ENCODE results near the gene SMIM44.

SMIM44 gene

DNA sequence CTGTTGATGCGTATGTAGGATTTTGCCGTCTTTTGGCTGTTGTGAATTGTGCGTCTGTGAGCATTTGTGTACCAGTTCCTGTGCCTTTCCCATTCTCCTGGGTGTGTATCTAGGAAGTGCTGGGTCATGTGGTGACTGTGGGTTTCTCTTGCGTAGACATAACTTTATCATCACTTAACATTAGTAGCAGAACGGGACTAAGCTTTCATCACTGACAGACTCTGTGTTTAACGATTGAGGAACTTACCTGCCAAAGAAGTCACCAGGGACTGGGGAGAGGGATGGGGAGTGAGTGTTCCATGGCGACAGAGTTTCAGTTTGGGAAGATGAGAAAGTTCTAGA lies 37.8 kb upstream of the SMIM44 start:
- Histone ChIP-seq H2AFZ (no peak overlapping the region), H3K4me2 (ENCODE audit: low read length) (no peak overlapping the region), H3K79me2 (peaks cover 57% of the 10 kb centered on the region), H3K9me3 (ENCODE audit: control insufficient read depth, low read length) (no peaks in the 10 kb centered on the region), H3K36me3 (ENCODE audit: control insufficient read depth, insufficient read depth, low read length) (no peaks in the 10 kb centered on the region), H3K4me1 (peaks cover 7% of the 10 kb centered on the region), H3K27me3 (ENCODE audit: control insufficient read depth, insufficient read depth, low read length) (no peaks in the 10 kb centered on the region), H3K9ac (no peak overlapping the region), H3K4me3 (ENCODE audit: low read depth, low read length) (no peak overlapping the region), H3K27ac (no peak overlapping the region)
- TF ChIP-seq, protein P1, sequence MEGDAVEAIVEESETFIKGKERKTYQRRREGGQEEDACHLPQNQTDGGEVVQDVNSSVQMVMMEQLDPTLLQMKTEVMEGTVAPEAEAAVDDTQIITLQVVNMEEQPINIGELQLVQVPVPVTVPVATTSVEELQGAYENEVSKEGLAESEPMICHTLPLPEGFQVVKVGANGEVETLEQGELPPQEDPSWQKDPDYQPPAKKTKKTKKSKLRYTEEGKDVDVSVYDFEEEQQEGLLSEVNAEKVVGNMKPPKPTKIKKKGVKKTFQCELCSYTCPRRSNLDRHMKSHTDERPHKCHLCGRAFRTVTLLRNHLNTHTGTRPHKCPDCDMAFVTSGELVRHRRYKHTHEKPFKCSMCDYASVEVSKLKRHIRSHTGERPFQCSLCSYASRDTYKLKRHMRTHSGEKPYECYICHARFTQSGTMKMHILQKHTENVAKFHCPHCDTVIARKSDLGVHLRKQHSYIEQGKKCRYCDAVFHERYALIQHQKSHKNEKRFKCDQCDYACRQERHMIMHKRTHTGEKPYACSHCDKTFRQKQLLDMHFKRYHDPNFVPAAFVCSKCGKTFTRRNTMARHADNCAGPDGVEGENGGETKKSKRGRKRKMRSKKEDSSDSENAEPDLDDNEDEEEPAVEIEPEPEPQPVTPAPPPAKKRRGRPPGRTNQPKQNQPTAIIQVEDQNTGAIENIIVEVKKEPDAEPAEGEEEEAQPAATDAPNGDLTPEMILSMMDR (IDR thresholded peaks at IDR 0.05): no peak

DNA sequence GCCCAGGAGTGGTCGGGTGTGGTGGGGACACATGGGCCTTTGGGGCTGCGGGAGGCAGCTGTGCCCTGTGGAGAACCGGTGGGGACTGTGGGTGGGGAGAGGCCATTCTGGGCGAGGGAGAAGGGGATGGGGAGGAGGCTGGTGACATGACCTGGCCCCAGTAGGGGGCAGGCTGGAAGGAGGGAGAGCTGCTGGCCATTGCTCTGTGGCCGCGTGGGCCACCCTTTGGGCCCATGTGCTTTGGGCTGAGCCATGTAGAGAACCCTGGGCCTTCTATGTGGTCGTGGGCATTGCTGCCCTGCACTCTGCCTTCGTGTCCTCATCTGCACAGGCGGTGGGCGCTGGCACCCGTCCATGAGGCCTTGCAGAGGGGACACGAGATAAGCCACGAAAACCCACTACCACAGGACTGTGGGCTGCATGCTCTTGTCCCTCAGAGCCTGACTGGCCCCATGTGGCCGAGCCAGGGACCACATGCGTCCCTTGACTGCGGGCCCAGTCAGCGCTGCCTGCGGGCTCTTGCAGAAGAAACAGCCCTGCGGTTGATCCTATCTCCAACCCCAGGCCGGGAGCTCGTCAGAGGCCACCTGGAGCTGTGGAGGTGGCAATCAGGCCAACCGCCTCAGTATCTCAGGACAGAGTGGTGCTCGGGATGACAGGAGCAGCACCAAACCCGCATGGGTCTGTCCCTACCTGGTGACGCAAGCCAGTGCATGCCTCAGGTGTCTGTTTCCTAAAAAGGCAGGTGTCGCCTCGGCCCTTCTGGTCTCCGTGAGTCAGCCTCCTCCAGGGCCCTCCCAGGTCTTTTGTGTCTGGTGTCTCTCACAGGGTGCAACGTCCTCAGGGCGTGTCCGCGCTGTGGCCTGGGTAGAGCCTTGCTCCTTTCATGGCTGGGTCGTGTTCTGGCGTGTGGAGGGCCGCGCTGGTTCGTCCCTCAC lies 37.2 kb upstream of the SMIM44 start:
- no peak overlapping the region for H2AFZ ChIP-seq
- TF ChIP-seq, protein P1 (IDR thresholded peaks at IDR 0.05): no peak
- H3K79me2 ChIP-seq: peaks cover 61% of the 10 kb centered on the region
- H3K36me3 ChIP-seq (ENCODE audit: control insufficient read depth, insufficient read depth, low read length): no peaks in the 10 kb centered on the region
- no peaks in the 10 kb centered on the region for H3K9me3 ChIP-seq (ENCODE audit: control insufficient read depth, low read length)
- no peak overlapping the region for H3K27ac ChIP-seq
- H3K4me2 ChIP-seq (ENCODE audit: low read length): no peak overlapping the region
- peaks cover 7% of the 10 kb centered on the region for H3K4me1 ChIP-seq
- H3K27me3 ChIP-seq (ENCODE audit: control insufficient read depth, insufficient read depth, low read length): no peaks in the 10 kb centered on the region
- no peak overlapping the region for H3K4me3 ChIP-seq (ENCODE audit: low read depth, low read length)
- no peak overlapping the region for H3K9ac ChIP-seq

DNA sequence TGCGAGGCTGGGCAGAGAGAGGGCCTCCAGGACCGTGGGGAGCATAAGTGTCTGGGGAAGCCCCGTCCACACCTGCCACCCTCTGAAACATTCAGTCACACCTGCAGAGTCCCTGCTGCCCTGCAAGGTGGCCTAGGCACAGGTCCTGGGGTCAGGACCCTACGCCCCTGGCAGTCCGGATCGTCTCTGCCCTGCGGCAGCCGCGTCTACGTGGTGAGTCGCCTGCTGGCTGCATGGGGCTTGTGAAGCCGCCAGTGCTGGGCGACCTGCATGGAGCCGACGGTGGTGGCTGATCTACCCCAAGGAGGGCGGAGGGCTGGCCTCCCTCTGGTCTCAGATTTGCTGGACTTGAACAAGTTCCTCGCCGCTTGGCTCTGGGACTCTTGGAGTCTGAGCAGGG lies 35.9 kb upstream of the SMIM44 start:
- Histone ChIP-seq H3K79me2 (peaks cover 70% of the 10 kb centered on the region), H3K4me2 (ENCODE audit: low read length) (no peak overlapping the region), H3K9me3 (ENCODE audit: control insufficient read depth, low read length) (no peaks in the 10 kb centered on the region), H2AFZ (no peak overlapping the region), H3K4me1 (peaks cover 7% of the 10 kb centered on the region), H3K27me3 (ENCODE audit: control insufficient read depth, insufficient read depth, low read length) (no peaks in the 10 kb centered on the region), H3K9ac (no peak overlapping the region), H3K27ac (no peak overlapping the region), H3K4me3 (ENCODE audit: low read depth, low read length) (no peak overlapping the region), H3K36me3 (ENCODE audit: control insufficient read depth, insufficient read depth, low read length) (no peaks in the 10 kb centered on the region)
- TF ChIP-seq, protein P1 (IDR thresholded peaks at IDR 0.05): no peak

DNA sequence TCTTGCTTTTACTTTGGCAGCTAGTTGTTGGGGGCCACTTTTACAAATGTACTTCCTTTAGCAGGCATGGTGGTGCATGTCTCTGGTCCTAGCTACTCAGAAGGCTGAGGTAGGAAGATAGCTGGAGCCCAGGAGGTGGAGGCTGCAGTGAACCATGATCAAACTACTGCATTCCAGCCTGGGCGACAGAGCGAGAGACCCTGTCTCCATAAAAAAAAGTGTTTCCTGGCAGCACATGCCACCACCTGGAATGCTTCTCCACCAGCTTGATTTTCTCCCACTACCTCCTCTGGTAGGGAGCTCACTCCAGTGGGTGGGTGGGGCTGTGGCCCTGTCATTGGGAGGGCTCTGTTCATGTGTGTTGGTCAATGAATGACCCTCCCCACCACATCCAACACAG lies 35.4 kb upstream of the SMIM44 start:
- no peaks in the 10 kb centered on the region for H3K36me3 ChIP-seq (ENCODE audit: control insufficient read depth, insufficient read depth, low read length)
- no peak overlapping the region for H3K9ac ChIP-seq
- H3K9me3 ChIP-seq (ENCODE audit: control insufficient read depth, low read length): no peaks in the 10 kb centered on the region
- no peak overlapping the region for H2AFZ ChIP-seq
- H3K4me1 ChIP-seq: peaks cover 7% of the 10 kb centered on the region
- H3K79me2 ChIP-seq: peaks cover 71% of the 10 kb centered on the region
- TF ChIP-seq, protein P1 (IDR thresholded peaks at IDR 0.05): no peak
- no peak overlapping the region for H3K27ac ChIP-seq
- no peak overlapping the region for H3K4me3 ChIP-seq (ENCODE audit: low read depth, low read length)
- no peaks in the 10 kb centered on the region for H3K27me3 ChIP-seq (ENCODE audit: control insufficient read depth, insufficient read depth, low read length)
- H3K4me2 ChIP-seq (ENCODE audit: low read length): no peak overlapping the region

DNA sequence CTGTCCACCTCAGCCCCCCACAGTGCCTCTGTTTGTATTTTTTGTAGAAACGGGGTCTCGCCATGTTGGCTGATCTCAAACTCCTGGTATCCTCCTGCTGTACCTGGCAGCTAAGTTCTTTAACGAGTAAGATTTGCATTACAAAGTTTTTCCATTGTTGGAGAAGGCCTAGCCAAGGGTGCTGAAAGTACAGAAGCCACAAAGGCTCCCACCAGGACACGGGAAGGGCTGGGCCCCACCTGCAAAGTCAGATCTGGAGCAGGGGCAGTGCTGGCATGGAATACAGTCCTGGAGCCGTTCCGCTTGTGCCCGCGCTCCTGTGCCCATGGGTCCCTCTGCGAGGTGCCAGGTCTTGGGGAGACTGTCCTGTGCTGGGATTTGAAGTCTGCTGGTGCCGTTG lies 35.0 kb upstream of the SMIM44 start:
- H2AFZ ChIP-seq: no peak overlapping the region
- no peaks in the 10 kb centered on the region for H3K9me3 ChIP-seq (ENCODE audit: control insufficient read depth, low read length)
- no peak overlapping the region for H3K4me2 ChIP-seq (ENCODE audit: low read length)
- peaks cover 7% of the 10 kb centered on the region for H3K4me1 ChIP-seq
- H3K27me3 ChIP-seq (ENCODE audit: control insufficient read depth, insufficient read depth, low read length): no peaks in the 10 kb centered on the region
- no peaks in the 10 kb centered on the region for H3K36me3 ChIP-seq (ENCODE audit: control insufficient read depth, insufficient read depth, low read length)
- H3K9ac ChIP-seq: no peak overlapping the region
- TF ChIP-seq, protein P1 (IDR thresholded peaks at IDR 0.05): no peak
- H3K4me3 ChIP-seq (ENCODE audit: low read depth, low read length): no peak overlapping the region
- peaks cover 74% of the 10 kb centered on the region for H3K79me2 ChIP-seq
- no peak overlapping the region for H3K27ac ChIP-seq
